HEK293T (cell line): ENCODE data around the gene AGK.

Source experiments
- BHLHE40 ChIP-seq: fragments of 450-650 bp; IDR thresholded peaks from 2 replicates; pipeline ENCODE4 v1.6.1; 2016; ENCODE audit warnings: mild to moderate bottlenecking, moderate library complexity, borderline replicate concordance
- CTBP1 ChIP-seq: fragments of 450-650 bp; IDR thresholded peaks from 2 replicates; pipeline ENCODE4 v1.6.1; 2016; ENCODE audit warnings: borderline replicate concordance
- ELF4 ChIP-seq: fragments of 450-650 bp; IDR thresholded peaks from 2 replicates; pipeline ENCODE4 v1.6.1; 2017; ENCODE audit warnings: antibody characterized with exemption
- FOXA1 ChIP-seq: fragments of 450-650 bp; IDR thresholded peaks from 2 replicates; pipeline ENCODE4 v1.6.1; 2016; ENCODE audit warnings: mild to moderate bottlenecking
- FOXK2 ChIP-seq: fragments of 450-650 bp; IDR thresholded peaks from 2 replicates; pipeline ENCODE4 v1.6.1; 2016; ENCODE audit warnings: mild to moderate bottlenecking
- HDGF ChIP-seq: fragments of 450-650 bp; IDR thresholded peaks from 2 replicates; pipeline ENCODE4 v1.6.1; 2017; ENCODE audit warnings: antibody characterized with exemption, borderline replicate concordance
- L3MBTL2 ChIP-seq: fragments of 450-650 bp; conservative IDR thresholded peaks from 2 replicates; pipeline ENCODE4 v1.6.1; 2016; ENCODE audit warnings: mild to moderate bottlenecking
- NFRKB ChIP-seq: fragments of 450-650 bp; IDR thresholded peaks from 2 replicates; pipeline ENCODE4 v1.6.1; 2016; ENCODE audit warnings: mild to moderate bottlenecking, moderate library complexity
- SP1 ChIP-seq: fragments of 450-650 bp; IDR thresholded peaks from 2 replicates; pipeline ENCODE4 v1.6.1; 2017
- SUZ12 ChIP-seq: fragments of 450-650 bp; IDR thresholded peaks from 2 replicates; pipeline ENCODE4 v1.6.1; 2016; ENCODE audit warnings: mild to moderate bottlenecking

DNA sequence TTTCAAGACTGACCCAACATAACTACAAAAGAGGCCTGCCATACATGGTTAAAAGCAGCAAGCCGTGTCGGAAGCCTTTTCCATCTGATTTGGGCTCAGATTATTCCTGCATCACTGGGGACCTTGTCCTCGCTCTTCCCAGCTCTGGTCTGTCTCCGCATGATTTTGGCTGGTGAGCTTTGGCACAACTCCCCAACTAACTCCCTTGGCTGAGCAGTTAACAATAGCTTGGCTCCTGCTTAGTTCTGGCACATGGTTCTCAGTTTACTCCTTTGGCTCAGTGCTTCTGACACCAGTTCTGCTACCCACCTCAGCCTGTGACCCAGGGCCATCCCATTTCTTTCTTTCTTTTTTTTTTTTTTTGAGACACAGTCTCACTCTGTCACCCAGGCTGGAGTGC, 17.0 kb downstream of the AGK start:
- TF ChIP-seq FOXA1 (no peak), L3MBTL2 (no peak), SP1 (no peak), SUZ12 (no peak), CTBP1 (no peak), FOXK2 (no peak), ELF4 (no peak), BHLHE40 (no peak), NFRKB (no peak), HDGF (no peak)
